HG02588 (cell line): Measurements from ENCODE around the gene CNGA4.
"Not testable (repeated sequence)": the region's sequence is repeated elsewhere in the genome, so short reads cannot be mapped to it uniquely, and the experiment has no call there.

Experiments used
- ATAC-seq: cut with Tn5 transposase; IDR thresholded peaks from one replicate; pipeline ENCODE4 v1.9.1; 2021; ENCODE audit warnings: mild to moderate bottlenecking, moderate library complexity; ENCODE audit not compliant: unreplicated experiment

Gene CNGA4

GRCh38 chr11:6258571-6259081, 19.7 kb downstream of the CNGA4 start:
- no peak for ATAC-seq

DNA sequence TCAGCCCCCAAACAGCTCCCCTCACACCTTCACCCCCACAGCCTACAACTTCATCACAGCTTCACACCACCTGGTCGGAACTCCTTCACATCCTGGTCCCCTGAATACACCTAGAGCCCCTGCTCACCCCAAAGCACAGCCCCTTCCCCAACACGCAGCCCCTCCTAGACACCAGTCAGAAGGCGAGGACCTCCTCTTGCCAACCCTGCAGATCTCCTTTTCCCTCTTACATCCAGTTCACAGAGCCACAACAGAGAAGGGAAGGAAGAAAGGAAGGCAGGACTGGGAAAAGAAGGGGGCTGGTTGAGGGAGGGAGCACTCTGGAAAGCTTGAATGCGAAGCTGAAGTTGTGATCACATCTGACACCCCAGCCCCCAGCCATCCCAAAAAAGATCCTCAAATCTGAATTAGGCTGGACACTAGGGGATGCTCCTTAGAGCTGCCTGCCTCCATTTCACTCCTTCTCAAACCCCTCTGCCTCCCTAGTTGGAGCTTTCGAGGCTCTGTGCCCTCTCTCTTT, 21.4 kb downstream of the CNGA4 start:
- no peak for ATAC-seq

- ATAC-seq = no peak
Measured at GRCh38 chr11:6263662-6264061, 24.8 kb downstream of the CNGA4 start.

DNA sequence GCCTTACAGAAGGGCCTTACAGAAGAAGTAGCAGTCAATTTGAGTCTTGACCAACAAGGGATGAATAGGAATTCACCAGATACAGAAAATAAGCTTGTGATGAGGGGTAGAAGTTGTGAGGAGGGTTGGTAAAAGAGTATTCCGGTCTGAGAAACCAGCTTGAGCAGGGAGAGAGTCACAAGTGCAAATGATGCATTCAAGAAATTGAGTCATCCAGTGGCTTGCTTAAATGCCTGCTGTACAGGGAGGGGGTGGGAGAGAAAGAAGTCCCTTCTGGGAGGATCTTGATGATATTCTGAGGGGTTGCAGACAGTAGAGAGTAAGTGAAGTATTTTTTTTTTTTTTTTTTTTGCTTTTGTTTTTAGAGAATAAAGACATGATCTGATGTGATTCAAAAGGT, 29.9 kb downstream of the CNGA4 start:
- no peak for ATAC-seq

- ATAC-seq = no peak
Measured at GRCh38 chr11:6269994-6270393, 31.1 kb downstream of the CNGA4 start.

- ATAC-seq = no peak
Measured at GRCh38 chr11:6270584-6271246, 31.8 kb downstream of the CNGA4 start.

DNA sequence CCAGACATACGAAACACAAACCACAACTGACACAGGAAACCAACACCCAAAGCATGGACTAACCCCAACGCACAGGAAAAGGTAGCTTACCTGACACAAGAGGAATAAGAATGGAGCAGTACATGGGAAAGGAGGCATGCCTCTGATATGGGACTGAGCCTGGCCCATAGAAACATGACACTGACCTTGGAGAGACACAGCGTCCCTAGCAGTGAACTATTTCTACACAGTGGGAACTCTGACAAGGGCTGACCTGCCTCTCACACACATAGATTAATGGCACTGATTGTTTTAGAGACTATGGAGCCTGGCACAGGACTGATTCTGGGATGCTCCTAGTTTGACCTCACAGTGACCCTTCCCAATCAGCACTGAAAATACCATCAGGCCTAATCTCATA, 32.7 kb downstream of the CNGA4 start:
- ATAC-seq = no peak

DNA sequence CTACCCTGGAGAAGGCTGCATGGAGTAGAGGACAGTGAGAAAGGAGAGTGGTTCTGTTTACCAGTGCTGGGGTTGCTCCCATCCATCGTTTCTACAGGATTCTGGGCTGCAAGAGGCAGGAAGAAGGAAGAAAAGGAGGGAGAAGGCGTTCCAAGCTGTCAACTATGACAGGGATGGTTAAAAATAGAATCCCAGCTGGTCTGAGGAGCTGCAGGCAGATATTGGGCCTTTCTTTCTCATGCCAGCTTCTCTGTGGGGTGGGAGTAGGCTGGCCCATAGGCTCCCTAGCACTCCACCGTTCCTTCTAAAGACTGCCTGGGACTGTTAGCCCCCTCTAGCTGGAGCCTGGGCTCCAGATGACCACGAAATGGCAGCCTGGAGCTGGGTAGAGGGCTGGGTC, 34.3 kb downstream of the CNGA4 start:
- no peak for ATAC-seq

GRCh38 chr11:6280809-6281208, 41.9 kb downstream of the CNGA4 start:
- ATAC-seq = not testable (repeated sequence)

GRCh38 chr11:6283453-6284023, 44.6 kb downstream of the CNGA4 start:
- no peak for ATAC-seq

DNA sequence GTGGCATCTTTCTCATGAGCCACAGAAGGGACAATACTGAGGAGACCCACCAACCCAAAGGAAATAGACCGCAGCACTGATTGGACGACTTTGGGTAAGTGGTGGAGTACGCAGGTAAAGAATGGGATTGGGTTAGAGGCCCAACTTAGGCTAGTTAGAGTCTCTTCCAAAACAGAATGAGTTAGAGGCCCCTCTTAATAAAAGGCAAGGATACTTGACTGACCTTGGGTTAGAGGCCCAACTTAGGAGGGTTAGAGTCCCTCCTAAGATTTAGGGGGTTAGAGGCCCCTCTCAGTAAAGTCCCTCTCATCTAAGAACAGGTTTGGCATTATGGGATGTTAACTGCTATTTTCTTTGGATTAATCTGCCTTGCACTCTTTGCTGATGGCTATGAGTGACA, 45.4 kb downstream of the CNGA4 start:
- ATAC-seq = no peak

DNA sequence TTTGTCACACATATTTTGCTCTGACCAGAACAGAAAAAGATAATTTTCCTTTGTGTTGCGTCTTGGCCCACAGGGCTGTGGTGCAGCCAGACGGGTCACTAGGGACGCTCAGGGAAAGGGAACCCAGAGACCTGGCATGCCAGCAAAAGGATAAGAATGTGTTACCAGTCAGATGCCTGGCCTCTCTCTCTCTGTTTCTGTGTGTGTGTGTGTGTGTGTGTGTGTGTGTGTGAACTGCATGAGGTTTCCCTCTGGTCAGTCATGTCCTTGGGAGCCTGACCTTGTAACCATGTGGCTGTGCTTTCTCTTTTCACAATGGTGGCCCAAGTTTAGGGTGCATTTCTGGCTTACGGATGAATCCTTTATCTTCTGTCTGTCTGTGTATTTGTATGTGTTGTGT, 46.1 kb downstream of the CNGA4 start:
- no peak for ATAC-seq
